H9 (cell line): ENCODE results near the gene GRIN2A. TPM values are rescaled to one million over a fixed set of nuclear protein-coding genes. Genes with fewer than 3 reads are reported as not detected.

ENCODE experiments used
- DNase-seq: peaks from one replicate; pipeline ENCODE4 v3.0.0-alpha.2; 2017
- H2AFZ ChIP-seq: one replicate; pipeline ENCODE4 v1.6.1; 2013; ENCODE audit warnings: mild to moderate bottlenecking, low read length, control low read depth, moderate library complexity
- H2AK5ac ChIP-seq: 2 replicates; pipeline ENCODE4 v1.6.1; 2013; ENCODE audit warnings: low read length, control low read depth, mixed read lengths; ENCODE audit not compliant: insufficient read length
- H2BK120ac ChIP-seq: one replicate; pipeline ENCODE4 v1.6.1; 2013; ENCODE audit warnings: low read depth, mild to moderate bottlenecking, low read length, control low read depth, inconsistent platforms; ENCODE audit not compliant: poor library complexity, severe bottlenecking
- H2BK12ac ChIP-seq: 2 replicates; pipeline ENCODE4 v1.6.1; 2013; ENCODE audit warnings: low read length, control low read depth, mixed read lengths, low read depth; ENCODE audit not compliant: insufficient read length
- H2BK15ac ChIP-seq: 2 replicates; pipeline ENCODE4 v1.6.1; 2013; ENCODE audit warnings: low read depth, low read length, control low read depth
- H2BK20ac ChIP-seq: one replicate; pipeline ENCODE4 v1.6.1; 2013; ENCODE audit warnings: low read depth, mild to moderate bottlenecking, low read length, control low read depth, inconsistent platforms; ENCODE audit not compliant: poor library complexity, severe bottlenecking
- H2BK5ac ChIP-seq: 2 replicates; pipeline ENCODE4 v1.6.1; 2013; ENCODE audit warnings: low read length, control low read depth, mixed read lengths; ENCODE audit not compliant: insufficient read length
- H3K14ac ChIP-seq: 2 replicates; pipeline ENCODE4 v1.6.1; 2013; ENCODE audit warnings: low read length, control low read depth; ENCODE audit not compliant: insufficient read depth
- H3K18ac ChIP-seq: 2 replicates; pipeline ENCODE4 v1.6.1; 2013; ENCODE audit warnings: low read depth, mild to moderate bottlenecking, mixed read lengths, low read length, control low read depth; ENCODE audit not compliant: insufficient read length
- H3K23ac ChIP-seq: 2 replicates; pipeline ENCODE4 v1.6.1; 2013; ENCODE audit warnings: low read length, control low read depth, mixed read lengths, low read depth; ENCODE audit not compliant: insufficient read length
- H3K23me2 ChIP-seq: 2 replicates; pipeline ENCODE4 v1.6.1; 2013; ENCODE audit warnings: low read depth, mild to moderate bottlenecking, mixed read lengths, low read length, control low read depth; ENCODE audit not compliant: insufficient read length, poor library complexity, severe bottlenecking
- H3K27ac ChIP-seq: 2 replicates; pipeline ENCODE4 v1.5.1; 2013; ENCODE audit warnings: low read length, control low read depth, mixed read lengths, low read depth; ENCODE audit not compliant: insufficient read length
- H3K27me3 ChIP-seq: 2 replicates; pipeline ENCODE4 v1.6.1; 2013; ENCODE audit warnings: low read length, control low read depth, inconsistent platforms; ENCODE audit not compliant: insufficient read depth
- H3K4ac ChIP-seq: 2 replicates; pipeline ENCODE4 v1.6.1; 2013; ENCODE audit warnings: low read depth, mild to moderate bottlenecking, control low read depth, inconsistent platforms, low read length, moderate library complexity
- H3K4me1 ChIP-seq: 2 replicates; pipeline ENCODE4 v1.6.1; 2013; ENCODE audit warnings: low read length, control low read depth, inconsistent platforms; ENCODE audit not compliant: insufficient read depth
- H3K4me2 ChIP-seq: 2 replicates; pipeline ENCODE4 v1.6.1; 2013; ENCODE audit warnings: low read length, control low read depth, mixed read lengths; ENCODE audit not compliant: insufficient read length, insufficient read depth
- H3K56ac ChIP-seq: 2 replicates; pipeline ENCODE4 v1.6.1; 2013; ENCODE audit warnings: low read depth, mild to moderate bottlenecking, mixed read lengths, low read length, control low read depth; ENCODE audit not compliant: insufficient read length
- H3K79me1 ChIP-seq: 2 replicates; pipeline ENCODE4 v1.6.1; 2013; ENCODE audit warnings: low read depth, mild to moderate bottlenecking, moderate library complexity, low read length, control low read depth, inconsistent platforms; ENCODE audit not compliant: insufficient read depth, poor library complexity, severe bottlenecking
- H3K79me2 ChIP-seq: 2 replicates; pipeline ENCODE4 v1.6.1; 2013; ENCODE audit warnings: low read length, control low read depth, inconsistent platforms; ENCODE audit not compliant: insufficient read depth
- H3K9ac ChIP-seq: 2 replicates; pipeline ENCODE4 v1.6.1; 2013; ENCODE audit warnings: low read length, control low read depth, mixed read lengths; ENCODE audit not compliant: insufficient read length; ENCODE audit errors: extremely low read depth
- H3K9me3 ChIP-seq: one replicate; pipeline ENCODE4 v1.6.1; 2013; ENCODE audit warnings: low read depth, low read length, inconsistent platforms; ENCODE audit not compliant: control insufficient read depth
- H3T11ph ChIP-seq: one replicate; pipeline ENCODE4 v1.6.1; 2013; ENCODE audit warnings: mild to moderate bottlenecking, low read length, control low read depth, inconsistent platforms
- H4K20me1 ChIP-seq: one replicate; pipeline ENCODE4 v1.6.1; 2013; ENCODE audit not compliant: control insufficient read depth, insufficient read length, insufficient read depth
- H4K5ac ChIP-seq: 2 replicates; pipeline ENCODE4 v1.6.1; 2013; ENCODE audit warnings: low read depth, mild to moderate bottlenecking, mixed read lengths, low read length, control low read depth; ENCODE audit not compliant: insufficient read length
- H4K8ac ChIP-seq: replicated peaks from 2 replicates; pipeline ENCODE4 v1.6.1; 2013; ENCODE audit warnings: low read length, control low read depth, mixed read lengths, low read depth; ENCODE audit not compliant: insufficient read length
- H4K91ac ChIP-seq: 2 replicates; pipeline ENCODE4 v1.6.1; 2013; ENCODE audit warnings: low read depth, mild to moderate bottlenecking, moderate library complexity, mixed read lengths, low read length, control low read depth; ENCODE audit not compliant: insufficient read length
- H3K27ac Mint-ChIP-seq, 3 experiments: 2 replicates in 2 of 3; 3 replicates in 1 of 3; pipeline ENCODE4 v1.8.0; 2020 to 2021; ENCODE audit warnings: mixed read lengths in 3 of 3, mild to moderate bottlenecking in 1 of 3, moderate library complexity in 1 of 3
- H3K27me3 Mint-ChIP-seq: 2 replicates; pipeline ENCODE4 v1.8.0; 2021; ENCODE audit warnings: low read depth, mild to moderate bottlenecking, moderate library complexity, mixed read lengths
- H3K36me3 Mint-ChIP-seq, 3 experiments: 2 replicates in 2 of 3; 3 replicates in 1 of 3; pipeline ENCODE4 v1.8.0; 2020 to 2021; ENCODE audit warnings: low read depth in 3 of 3, mixed read lengths in 3 of 3; ENCODE audit not compliant: insufficient read depth in 1 of 3
- H3K4me1 Mint-ChIP-seq, 2 experiments: 2 replicates each; pipeline ENCODE4 v1.8.0; 2020; ENCODE audit warnings: mixed read lengths in 2 of 2
- H3K4me3 Mint-ChIP-seq, 2 experiments: 2 replicates in 1 of 2; 3 replicates in 1 of 2; pipeline ENCODE4 v1.8.0; 2020 to 2021; ENCODE audit warnings: mild to moderate bottlenecking in 2 of 2, mixed read lengths in 2 of 2, moderate library complexity in 1 of 2
- H3K9me3 Mint-ChIP-seq, 2 experiments: 2 replicates in 1 of 2; 3 replicates in 1 of 2; pipeline ENCODE4 v1.8.0; 2020; ENCODE audit warnings: mild to moderate bottlenecking in 2 of 2, mixed read lengths in 2 of 2, moderate library complexity in 1 of 2
- WGBS: extraction: QIAGEN DNeasy Blood & Tissue Kit; methylation state at CpG from one replicate; pipeline ENCODE4 v1.1.7; 2013; ENCODE audit warnings: missing lambda C conversion rate, low lambda C conversion rate, mixed read lengths; ENCODE audit not compliant: insufficient read length; ENCODE audit errors: extremely low coverage; 5-methylcytosine and 5-hydroxymethylcytosine counted together
- total RNA-seq: library from RNA; stranded (reverse); gene quantifications from 2 replicates; pipeline ENCODE4 v1.2.1, GENCODE V29; 2021
- TF ChIP-seq, protein P1 (sequence below): fragments of 200-600 bp; sonication (generic); conservative IDR thresholded peaks from 3 replicates; pipeline ENCODE4 v1.8.0; 2021; ENCODE audit warnings: antibody characterized with exemption, mild to moderate bottlenecking

GRIN2A gene
- total RNA-seq, 1 experiment from 2014 or later, result 1.5 TPM

GRCh38 chr16:9801651-9802050 is 380.6 kb downstream of the GRIN2A start:
- H3K27me3 ChIP-seq, result no peaks in the 10 kb centered on the region
- H3K36me3 Mint-ChIP-seq, result peaks cover 0 to 5% (median 2%) of the 10 kb centered on the region in 3 experiments; a peak in 2 of 7 replicates
- H2BK12ac ChIP-seq, result no peak overlapping the region
- no peaks in the 10 kb centered on the region for H3K23me2 ChIP-seq
- H3K79me2 ChIP-seq, result no peaks in the 10 kb centered on the region
- H3K4me1 ChIP-seq, result no peaks in the 10 kb centered on the region
- H4K20me1 ChIP-seq, result no peaks in the 10 kb centered on the region
- TF ChIP-seq, protein P1, sequence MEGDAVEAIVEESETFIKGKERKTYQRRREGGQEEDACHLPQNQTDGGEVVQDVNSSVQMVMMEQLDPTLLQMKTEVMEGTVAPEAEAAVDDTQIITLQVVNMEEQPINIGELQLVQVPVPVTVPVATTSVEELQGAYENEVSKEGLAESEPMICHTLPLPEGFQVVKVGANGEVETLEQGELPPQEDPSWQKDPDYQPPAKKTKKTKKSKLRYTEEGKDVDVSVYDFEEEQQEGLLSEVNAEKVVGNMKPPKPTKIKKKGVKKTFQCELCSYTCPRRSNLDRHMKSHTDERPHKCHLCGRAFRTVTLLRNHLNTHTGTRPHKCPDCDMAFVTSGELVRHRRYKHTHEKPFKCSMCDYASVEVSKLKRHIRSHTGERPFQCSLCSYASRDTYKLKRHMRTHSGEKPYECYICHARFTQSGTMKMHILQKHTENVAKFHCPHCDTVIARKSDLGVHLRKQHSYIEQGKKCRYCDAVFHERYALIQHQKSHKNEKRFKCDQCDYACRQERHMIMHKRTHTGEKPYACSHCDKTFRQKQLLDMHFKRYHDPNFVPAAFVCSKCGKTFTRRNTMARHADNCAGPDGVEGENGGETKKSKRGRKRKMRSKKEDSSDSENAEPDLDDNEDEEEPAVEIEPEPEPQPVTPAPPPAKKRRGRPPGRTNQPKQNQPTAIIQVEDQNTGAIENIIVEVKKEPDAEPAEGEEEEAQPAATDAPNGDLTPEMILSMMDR, result no peak
- no peak for DNase-seq
- H3K23ac ChIP-seq, result no peak overlapping the region
- no peak overlapping the region for H4K5ac ChIP-seq
- no peaks in the 10 kb centered on the region for H3K79me1 ChIP-seq
- no peak overlapping the region for H3K4me3 Mint-ChIP-seq
- no peak overlapping the region for H2AFZ ChIP-seq
- H3T11ph ChIP-seq, result no peak overlapping the region
- no peak overlapping the region for H3K18ac ChIP-seq
- H3K56ac ChIP-seq, result no peak overlapping the region
- WGBS, result no CpG with 5 or more reads among the region's 1 CpG
- H3K27ac Mint-ChIP-seq, result no peak overlapping the region
- no peak overlapping the region for H2BK5ac ChIP-seq
- no peak overlapping the region for H3K4me2 ChIP-seq
- H3K27ac ChIP-seq, result no peak overlapping the region
- H3K9me3 Mint-ChIP-seq, result peaks cover 4% of the 10 kb centered on the region in 2 experiments; a peak in 2 of 5 replicates
- H3K14ac ChIP-seq, result no peak overlapping the region
- no peak overlapping the region for H2BK20ac ChIP-seq
- H3K4me1 Mint-ChIP-seq, result no peaks in the 10 kb centered on the region
- H2AK5ac ChIP-seq, result no peak overlapping the region
- no peaks in the 10 kb centered on the region; the same call in 1 of the 2 replicates for H3K27me3 Mint-ChIP-seq
- no peak overlapping the region for H3K4ac ChIP-seq
- H2BK120ac ChIP-seq, result no peak overlapping the region
- H3K9ac ChIP-seq, result no peak overlapping the region
- H3K9me3 ChIP-seq, result no peaks in the 10 kb centered on the region
- H4K91ac ChIP-seq, result no peak overlapping the region
- H2BK15ac ChIP-seq, result no peak overlapping the region
- no peak overlapping the region for H4K8ac ChIP-seq
